ENCODE data around the gene F11R.
A peak's percentile ranks its signal among the peaks of the same experiment; 100 is the strongest.
"Not testable (repeated sequence)": the region's sequence is repeated elsewhere in the genome, so short reads cannot be mapped to it uniquely, and the experiment has no call there.

Gene F11R

DNA sequence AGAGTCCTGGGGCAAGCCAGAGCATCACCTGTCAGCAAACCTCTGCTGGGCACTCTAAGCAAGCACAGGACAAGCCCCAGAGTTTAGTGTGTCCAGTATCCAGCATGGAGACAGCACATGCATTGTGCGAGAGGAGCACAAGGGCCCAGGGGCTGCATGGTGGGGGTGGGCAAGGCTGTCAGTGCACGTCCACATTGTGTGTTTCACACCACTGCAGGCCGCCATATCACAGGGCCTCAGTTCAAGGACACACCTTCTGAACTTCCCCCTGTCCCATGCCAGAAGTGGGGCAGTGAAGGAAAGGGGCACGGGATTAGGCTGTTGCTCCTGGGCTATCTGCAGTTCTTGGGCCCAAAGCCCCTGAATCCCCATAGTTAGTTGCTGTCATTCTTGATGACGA lies 18.6 kb upstream of the F11R start:
- DNase-seq, result no peak

DNA sequence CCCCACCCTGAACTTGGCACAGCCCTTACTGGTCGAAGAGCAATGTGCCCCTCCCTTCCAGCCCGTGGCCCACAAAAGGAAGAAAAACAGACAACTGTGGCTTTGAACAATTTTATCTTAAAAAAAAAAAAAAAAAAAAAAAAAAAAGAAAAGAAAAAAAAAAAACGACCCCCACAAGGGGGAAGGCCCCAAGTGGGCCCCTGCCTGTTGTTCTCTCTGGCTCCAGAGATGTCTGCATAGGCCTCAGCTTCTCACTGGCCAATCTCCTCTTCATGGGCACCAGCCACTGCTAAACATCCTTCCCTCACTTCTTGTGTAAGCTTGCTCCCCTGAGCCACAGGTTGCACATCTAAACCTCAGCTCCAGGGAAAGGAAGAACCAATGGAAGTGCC lies 18.2 kb upstream of the F11R start:
- no peak for DNase-seq

DNA sequence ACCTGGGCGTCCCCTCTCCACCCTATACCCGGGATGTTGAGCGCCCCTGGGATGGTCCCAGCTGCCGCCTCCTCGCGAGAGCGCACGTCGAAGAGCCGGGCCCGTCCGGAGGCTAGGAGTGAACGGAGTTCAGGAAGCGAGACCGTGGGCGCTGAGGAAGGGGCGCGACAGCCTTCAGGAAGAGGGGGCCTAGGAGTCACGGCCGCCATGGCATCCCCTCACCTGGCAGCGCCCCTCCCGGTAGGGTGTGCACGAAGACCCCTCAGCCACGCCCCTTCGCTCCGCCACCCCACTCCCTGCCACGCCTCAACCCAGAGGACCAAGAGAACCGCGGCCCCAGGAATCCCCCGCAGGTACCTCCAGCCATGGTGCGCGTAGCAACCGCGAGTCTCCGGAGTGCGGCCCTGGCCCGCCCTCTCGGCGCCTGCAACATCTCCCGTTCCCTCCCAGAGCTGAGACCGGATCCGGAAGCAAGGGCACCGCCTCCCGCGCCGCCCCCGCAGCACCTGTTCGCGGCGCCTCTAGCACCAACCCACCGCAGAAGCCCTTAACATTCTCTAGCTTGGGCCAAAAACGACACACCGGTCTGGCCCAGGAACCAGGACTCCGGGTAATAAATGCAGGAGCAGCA lies 17.7 kb upstream of the F11R start, which contains the start of gene TSTD1:
TSS of gene TSTD1 (minus strand) at position 442 of the 631 bp plus-strand sequence. CDS start at position 367, 75 bp downstream.
- DNase-seq, result peak; percentile 45

DNA sequence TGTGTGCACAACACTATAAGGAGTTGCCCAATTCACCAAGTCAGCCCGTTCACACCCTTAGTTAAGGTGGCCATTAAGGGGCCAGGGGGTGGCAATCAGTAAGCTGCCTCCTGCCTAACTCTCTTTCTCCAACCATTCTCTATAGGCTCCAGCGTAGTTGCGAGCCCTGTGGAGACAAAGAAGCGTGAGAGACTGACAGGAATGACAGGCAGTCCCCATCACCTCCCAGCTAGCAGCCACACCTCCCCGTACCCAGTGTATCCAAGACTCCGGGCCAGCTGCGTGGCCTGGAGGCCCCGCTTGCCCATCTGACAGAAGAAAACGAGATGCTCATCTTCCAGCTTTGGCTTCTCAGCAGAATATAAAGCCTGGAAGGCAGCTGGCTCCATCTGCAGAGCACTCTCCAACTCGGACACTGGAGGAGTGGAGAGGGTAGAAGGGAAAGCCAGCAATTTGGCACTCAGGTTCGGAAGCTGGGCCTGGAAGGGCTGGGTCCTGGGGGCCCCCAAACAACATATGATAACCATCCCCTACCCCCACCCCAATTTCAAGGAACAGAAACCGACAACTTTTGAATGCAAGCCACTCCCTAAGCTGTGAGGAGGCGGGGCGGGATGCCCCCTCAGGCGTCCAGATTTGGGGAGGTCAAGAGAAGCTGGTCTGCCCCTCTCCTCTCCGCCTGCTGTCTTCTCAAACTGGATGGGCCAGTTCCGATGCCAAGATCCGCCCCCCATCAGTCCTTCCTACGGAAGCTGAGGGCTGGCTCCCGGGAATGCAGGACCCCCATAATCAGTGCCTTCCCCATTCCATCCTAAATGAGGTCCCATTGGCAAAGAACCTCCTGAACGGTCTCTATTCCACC lies 16.9 kb upstream of the F11R start:
- DNase-seq, result no peak

DNA sequence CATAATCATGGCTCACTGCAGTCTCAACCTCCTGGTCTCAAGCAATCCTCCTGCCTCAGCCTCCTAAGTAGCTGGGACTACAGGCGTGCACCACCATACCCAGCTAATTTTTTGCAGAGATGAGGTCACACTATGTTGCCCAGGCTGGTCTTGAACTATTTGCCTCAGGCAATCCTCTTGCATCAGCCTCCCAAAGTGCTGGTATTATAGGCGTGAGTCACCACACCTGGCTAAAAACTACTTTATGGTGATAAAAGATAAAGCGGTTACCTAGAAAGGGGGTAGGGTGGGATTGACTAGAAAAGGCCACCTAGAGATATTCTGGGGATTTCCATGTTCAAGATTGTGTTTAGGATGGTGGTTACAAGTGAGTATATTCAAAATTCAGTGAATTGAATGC lies 12.8 kb upstream of the F11R start:
- no peak for DNase-seq

DNA sequence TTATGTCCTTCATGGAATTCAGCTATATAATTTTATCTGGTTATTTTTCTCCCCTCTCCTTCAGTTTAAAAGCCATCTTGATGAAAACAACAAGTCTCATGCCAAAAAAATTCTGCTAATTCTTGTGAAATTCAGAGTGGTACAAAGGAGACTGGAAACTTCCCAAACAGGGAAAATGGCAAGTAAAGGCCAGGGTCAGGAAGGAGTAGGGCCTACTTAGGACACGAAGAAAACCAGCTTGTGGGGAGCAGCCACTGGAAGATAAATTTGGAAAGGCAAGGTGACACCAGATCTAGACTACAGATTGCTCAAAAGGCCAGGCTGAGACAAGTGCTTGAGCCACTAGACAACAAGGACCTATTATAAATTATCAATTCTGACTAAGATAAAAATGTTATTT lies 11.5 kb upstream of the F11R start:
- DNase-seq, result no peak

DNA sequence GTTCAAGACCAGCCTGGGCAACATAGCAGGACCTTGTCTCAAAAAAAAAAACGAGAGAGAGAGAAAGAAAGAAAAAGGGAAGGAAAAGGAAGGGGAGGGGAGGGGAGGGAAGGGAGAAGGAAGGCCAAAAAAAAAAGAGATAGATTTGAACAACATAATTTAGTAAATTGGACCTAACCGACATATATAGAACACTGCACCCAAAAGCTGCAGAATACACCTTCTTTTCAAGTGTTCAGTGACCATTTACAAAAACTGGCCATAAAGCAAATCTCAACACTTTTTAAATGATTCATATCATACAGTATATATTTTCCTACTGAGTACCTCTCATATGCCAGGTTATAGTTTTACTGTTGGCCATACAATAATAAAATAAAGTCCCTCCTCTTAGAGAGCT lies 10.9 kb upstream of the F11R start:
- no peak for DNase-seq

DNA sequence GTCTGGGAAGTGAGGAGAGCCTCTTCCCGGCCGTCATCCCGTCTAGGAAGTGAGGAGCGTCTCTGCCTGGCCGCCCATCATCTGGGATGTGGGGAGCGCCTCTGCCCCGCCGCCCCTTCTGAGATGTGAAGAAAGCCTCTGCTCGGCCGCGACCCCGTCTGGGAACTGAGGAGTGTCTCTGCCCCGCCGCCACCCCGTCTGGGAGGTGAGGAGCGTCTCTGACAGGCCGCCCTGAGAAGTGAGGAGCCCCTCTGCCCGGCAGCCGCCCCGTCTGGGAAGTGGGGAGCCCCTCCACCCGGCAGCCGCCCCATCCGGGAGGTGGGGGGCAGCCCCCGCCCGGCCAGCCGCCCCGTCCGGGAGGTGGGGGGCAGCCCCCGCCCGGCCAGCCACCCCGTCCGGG lies 8.5 kb upstream of the F11R start:
- DNase-seq, result not testable (repeated sequence)

DNA sequence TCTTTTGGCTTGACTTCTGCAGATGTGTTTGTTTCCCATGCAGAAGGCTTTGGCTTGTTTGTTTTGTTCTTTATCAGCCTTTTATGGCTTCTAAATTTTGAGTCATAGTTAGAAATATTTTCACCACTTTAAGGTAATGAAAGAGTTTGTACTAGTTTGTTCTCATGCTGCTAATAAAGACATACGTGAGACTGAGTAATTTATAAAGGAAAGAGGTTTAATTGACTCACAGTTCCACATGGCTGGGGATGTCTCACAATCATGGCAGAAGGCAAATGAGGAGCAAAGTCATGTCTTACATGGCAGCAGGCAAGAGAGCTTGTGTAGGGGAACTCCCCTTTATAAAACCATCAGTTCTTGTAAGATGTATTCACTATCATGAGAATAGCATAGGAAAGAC lies 6.0 kb upstream of the F11R start:
- DNase-seq, result not testable (repeated sequence)

DNA sequence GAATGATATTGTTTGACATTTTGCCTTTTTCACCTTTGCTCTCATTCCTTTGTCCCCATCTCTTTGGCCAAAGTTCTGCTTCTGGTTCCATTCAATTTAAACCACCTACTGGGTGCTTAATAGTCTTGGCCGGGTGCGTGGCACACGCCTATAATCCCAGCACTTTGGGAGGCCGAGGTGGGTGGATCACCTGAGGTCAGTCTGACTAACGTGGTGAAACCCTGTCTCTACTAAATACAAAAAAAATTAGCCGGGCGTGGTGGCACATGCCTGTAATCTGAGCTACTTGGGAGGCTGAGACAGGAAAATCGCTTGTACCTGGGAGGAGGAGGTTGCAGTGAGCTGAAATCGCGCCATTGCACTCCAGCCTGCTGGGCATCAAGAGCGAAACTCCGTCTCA lies 1.5 kb upstream of the F11R start:
- DNase-seq, result not testable (repeated sequence)

DNA sequence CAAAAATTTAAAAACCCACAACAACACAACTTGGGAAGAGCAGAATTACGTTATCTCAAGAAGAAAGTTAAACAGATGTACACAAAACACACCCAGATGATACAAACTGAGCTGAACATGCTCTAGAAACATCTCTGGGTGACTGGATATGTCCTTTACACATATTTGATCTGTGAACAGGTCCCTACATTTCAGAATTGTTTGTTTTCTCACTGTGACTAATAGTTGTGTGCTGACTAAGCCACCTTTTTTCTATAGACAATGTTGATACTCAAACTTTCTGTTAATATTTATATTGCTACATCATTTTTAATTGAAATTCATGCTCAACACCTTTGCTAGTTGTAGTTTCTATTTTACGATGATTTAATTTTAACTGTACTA lies 1.0 kb upstream of the F11R start:
- DNase-seq, result no peak

DNA sequence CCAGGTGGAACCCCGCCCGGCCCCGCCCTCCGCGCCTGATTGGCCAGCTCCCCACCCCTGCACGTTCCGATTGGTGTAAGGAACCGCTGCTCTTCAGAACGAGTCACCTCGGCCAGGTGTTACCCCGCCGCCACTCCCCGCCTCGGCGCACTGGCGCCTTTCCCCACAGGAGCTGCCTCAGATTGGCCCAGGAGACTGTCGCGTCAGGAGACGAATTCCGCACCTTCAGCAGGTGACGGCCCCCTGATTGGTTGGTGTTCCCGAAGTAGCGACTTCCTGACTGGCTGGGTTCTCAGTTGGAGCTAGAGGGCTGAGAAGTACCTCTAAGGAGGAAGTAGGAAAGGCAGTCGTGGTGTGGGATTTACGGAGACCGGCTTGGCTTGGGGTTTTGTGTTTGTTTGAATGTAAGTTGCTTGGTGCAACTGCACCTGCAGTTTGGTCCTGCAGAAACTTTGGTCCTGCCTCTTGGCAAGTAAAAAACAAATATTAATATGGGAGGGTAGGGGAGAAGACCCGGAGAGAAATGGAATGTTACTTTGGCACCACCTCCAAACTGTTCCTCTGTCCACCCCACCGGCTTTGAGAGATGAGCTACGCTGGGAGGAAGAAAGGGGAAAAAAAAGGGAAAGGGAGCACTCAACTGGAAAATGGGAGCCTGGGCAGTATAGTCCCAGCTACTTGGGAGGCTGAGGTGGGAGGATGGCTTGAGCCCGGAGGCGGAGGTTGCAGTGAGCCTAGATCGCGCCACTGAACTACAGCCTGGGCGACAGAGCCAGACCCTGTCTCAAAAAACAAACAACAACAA lies 415 bp upstream of the F11R start:
- DNase-seq, result peak; percentile 75

DNA sequence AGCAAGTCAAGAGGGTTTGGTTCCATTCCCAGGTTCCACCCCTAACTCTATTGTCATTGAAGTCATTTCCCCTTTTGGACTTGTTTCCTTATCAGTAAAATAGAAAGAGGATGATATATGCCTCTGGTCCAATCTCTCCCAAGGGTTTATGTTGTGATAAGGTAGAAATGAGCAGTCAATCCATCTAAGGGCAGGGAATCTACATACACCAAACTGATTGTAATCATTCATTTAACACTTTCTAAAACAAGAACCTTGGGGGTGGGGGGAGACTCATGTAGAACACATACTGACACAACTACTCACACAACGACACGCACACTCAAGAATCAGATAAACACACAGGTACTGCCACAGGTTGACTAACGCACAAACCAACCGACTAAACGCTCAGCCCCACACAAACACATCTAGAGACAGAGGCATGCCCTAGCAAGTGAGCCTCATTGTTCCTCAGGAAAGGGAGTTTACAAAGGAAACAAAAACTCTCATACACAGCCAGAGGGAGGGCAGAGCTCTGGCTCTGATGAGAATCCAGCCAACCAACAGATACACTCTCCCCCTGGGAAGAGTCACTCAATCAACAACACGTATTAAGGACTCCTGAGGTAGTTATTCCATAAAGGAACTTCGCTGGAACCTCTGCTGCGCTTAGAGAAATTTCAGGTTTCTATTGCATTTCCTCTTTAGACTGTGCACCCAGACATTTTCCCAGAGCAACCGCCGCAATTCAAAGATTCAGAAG lies 1.0 kb downstream of the F11R start:
- peak; percentile 30 for DNase-seq

DNA sequence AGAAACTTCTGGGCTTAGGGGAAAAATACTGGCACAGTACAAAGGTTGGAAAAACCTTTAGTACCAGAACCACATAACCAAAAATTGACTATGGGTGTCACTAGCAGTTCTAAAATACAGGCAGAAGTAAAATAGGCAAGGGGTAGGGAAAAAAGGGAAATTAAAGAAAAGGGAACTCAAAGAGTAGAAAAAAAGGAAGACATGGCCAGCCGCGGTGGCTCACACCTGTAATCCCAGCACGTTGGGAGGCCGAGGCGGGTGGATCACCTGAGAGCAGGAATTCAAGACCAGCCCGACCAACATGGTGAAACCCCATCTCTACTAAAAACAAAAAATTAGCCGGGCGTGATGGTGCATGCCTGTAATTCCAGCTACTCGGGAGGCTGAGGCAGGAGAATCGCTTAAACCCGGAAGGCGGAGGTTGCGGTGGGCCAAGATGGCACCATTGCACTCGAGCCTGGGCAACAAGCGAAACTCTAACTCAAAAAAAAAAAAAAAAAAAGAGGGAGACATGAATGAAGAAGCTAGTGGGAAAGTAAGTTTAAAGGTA lies 1.8 kb downstream of the F11R start:
- DNase-seq, result not testable (repeated sequence)

DNA sequence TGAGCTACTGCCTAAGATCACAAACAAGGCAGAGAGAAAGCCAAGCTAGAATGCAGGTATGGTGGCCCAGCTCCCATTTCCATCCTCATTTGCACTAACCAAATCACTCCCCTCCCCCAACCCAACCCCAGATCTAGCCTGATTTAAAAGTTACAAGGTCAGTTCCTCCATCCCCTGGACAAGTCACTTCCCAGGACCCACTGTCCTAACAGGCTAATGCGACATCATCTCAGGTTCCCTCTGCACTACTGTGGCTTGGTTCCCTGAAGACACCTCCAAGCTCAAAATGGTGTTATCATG lies 2.4 kb downstream of the F11R start:
- DNase-seq, result no peak

DNA sequence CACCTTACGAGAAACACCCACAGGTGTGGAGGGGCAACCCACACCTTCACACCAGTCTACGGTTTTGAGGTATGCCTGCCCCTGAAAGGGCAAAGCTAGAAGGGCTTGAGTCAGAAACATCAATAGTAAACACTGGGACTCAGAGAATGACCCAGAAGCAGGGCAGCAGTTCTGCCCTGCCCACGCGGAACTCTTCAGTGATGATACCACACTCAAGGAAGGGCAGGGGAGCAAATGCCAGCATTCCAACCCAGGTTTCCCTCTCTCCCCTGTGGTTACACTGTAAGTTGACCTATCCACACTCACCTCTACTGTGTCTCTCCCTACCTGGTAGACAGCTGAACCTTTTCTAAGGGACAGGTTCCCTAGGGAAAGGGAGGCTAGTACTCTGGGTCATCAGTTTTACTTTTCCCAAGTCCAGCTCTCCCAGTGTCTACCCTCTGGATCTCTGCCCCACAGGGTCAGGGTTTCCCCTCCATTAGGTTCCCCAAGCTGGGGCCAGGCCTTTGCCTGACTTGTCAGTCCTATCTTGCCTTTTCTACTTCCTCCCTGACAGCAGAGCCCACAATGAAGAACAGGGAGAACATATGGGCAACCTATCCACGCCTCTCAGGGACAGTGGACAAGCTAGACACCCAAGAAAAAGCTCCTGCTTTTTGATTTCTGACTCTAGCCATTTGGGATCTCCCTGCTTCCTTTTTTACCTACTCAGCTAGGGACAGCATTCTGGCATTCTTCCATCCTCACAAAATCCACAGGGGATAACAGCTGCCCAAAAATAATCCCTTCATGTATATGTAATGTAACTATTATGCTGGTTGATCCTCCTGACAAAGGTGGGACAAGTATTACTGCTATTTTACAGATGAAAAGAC lies 3.0 kb downstream of the F11R start:
- DNase-seq, result no peak

DNA sequence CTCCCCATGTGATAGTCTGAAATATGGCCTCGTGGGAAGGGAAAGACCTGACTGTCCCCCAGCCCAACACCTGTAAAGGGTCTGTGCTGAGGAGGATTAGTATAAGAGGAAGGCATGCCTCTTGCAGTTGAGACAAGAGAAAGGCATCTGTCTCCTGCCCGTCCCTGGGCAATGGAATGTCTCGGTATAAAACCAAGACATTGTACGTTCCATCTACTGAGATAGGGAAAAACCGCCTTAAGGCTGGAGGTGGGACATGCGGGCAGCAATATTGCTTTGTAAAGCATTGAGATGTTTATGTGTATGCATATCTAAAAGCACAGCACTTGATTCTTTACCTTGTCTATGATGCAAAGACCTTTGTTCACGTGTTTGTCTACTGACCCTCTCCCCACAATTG lies 3.8 kb downstream of the F11R start:
- DNase-seq, result not testable (repeated sequence)

DNA sequence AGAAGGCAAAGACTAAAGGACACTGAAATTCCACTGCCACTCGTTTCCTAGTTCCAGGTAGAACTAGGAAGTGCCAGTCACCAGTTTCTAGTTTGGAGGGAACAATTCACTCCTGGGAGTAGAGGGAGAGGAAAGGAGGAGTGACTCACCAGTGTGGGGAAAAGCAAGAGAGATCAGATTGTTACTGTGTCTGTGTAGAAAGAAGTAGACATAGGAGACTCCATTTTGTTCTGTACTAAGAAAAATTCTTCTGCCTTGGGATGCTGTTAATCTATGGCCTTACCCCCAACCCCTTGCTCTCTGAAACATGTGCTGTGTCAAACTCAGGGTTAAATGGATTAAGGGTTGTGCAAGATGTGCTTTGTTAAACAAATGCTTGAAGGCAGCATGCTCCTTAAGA lies 4.3 kb downstream of the F11R start:
- not testable (repeated sequence) for DNase-seq

DNA sequence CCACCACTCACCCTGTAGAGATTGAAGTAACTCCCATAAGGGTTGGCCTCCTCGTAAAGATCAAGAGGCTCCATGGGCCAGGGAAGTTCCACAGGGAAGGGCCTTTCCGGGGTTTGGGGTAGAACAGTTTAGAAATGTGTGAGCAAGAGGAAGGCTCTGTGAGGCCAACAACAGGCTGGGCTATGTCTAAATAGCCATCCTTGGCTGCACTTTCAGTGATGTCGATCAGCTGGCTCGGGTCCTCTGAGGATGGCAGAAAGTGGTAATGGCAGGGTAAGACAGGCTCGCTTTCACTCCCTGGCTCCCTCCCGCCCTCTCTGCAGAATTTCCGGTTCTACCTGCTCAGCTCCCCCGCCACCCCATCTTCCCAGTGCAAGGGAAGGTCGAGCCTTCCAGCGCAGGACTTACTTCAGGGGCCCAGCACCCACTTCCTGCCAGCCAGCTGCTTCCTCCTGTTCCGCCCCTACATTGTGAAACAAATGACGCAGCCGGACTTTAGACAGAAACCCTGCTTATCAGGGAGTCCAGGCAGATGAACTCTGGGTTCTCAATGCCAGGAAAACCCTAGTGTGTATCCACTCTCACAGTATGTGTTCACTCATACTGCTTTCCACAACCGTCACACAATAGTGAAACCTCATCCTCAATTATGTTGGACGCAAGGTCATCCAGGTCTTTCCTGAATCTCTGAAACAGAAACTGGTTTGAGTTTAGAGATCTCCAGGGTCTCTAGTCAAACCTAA lies 7.3 kb downstream of the F11R start:
- peak; percentile 96 for DNase-seq

DNA sequence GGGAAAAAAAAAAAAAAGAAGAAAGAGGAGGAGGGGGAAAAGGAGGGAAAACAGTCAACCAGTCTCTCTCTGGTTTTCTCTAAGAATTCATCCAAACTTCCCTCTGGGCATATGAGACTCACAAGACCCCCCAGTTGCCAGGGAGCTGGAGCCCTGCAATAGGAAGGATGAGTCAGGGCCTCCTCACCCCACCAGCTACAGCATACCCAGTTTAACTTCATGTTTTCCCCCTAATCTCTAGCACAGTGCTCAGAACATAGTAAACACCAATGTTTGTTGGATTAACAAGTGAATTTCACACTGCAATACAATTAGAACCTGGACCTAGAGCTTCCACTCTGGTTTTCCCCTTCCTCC lies 7.8 kb downstream of the F11R start:
- peak; percentile 73 for DNase-seq

DNA sequence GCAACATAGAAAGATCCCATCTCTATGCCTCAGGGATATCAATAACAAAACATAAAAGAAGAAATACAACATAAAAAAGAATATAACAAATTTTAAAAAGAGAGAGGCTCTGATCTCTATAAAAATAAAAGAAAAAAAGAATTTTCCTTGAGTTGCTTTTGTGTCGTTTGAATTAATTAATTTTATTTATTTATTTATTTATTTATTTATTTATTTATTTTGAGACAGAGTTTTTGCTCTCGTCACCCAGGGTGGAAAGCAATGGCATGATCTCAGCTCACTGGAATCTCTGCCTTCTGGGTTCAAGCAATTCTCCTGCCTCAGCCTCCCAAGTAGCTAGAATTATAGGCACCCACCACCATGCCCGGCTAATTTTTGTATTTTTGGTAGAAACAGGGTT lies 8.5 kb downstream of the F11R start:
- DNase-seq, result no peak
